K562 (cell line): Measurements from ENCODE around the gene FIS1. TPM values are rescaled to one million over a fixed set of nuclear protein-coding genes. Genes with fewer than 3 reads are reported as not detected.
A peak's percentile ranks its signal among the peaks of the same experiment; 100 is the strongest.

Experiments
- ATAC-seq: fragments of 200-7000 bp; cut with Tn5 transposase; 3 replicates; pipeline ENCODE4 v1.9.1; 2020; ENCODE audit warnings: moderate library complexity
- BruUV-seq: library from RNA; stranded (reverse); fragments of 400-500 nt; replicated peaks from 2 replicates; lab custom pipeline; 2021; lab: Mats Ljungman, UMichigan
- CTCF ChIA-PET: fragments of 300-600 bp; formaldehyde crosslinking; extraction: SDS; loops from one replicate; lab custom pipeline; 2021; ENCODE audit warnings: low intra/inter-chr PET ratio; lab: Yijun Ruan, JAX
- POLR2A ChIA-PET: fragments of 300-600, 350-650 bp; sonication (Branson Sonifier 250); formaldehyde crosslinking; extraction: SDS; loops from one replicate; lab custom pipeline; 2021; ENCODE audit warnings: antibody characterized with exemption, inconsistent platforms; lab: Yijun Ruan, JAX
- DNase-seq, 4 experiments: peaks; one replicate each; pipeline versions ENCODE4 v3.0.0 to v3.0.0-alpha.2; 2011 to 2018; ENCODE audit warnings: low spot score in 3 of 4, mixed read lengths in 3 of 4; ENCODE audit errors: extremely low read depth in 1 of 4
- FAIRE-seq: peaks from 2 replicates; lab custom pipeline; 2011; peaks lifted over from hg19 to GRCh38; lab: Jason Lieb, UNC
- H2AFZ ChIP-seq: 2 replicates; pipeline ENCODE4 v1.6.0; 2011; ENCODE audit warnings: low read depth, low read length, control low read depth, inconsistent platforms
- H3K27ac ChIP-seq: fragments of 200-600 bp; 3 replicates; pipeline ENCODE4 v1.8.0; 2011; ENCODE audit warnings: low read depth, mild to moderate bottlenecking, control low read depth, inconsistent platforms, low read length, moderate library complexity, mixed read lengths; ENCODE audit errors: extremely low read depth
- H3K27me3 ChIP-seq, 2 experiments: fragments of 300-600 bp in 1 of 2; 2 replicates in 1 of 2; 3 replicates in 1 of 2; pipeline versions ENCODE4 v1.6.0 to v1.8.0; 2011; ENCODE audit warnings: inconsistent platforms in 2 of 2, low read length in 2 of 2, mild to moderate bottlenecking in 1 of 2, mixed read lengths in 1 of 2, moderate library complexity in 1 of 2; ENCODE audit not compliant: control insufficient read depth in 2 of 2, insufficient read depth in 2 of 2
- H3K36me3 ChIP-seq: fragments of 300-600 bp; 3 replicates; pipeline ENCODE4 v1.8.0; 2011; ENCODE audit warnings: mild to moderate bottlenecking, low read length, inconsistent platforms; ENCODE audit not compliant: control insufficient read depth, insufficient read depth
- H3K4me1 ChIP-seq, 2 experiments: fragments of 200-600 bp in 1 of 2; replicated peaks in 1 of 2; 2 replicates in 1 of 2; 3 replicates in 1 of 2; pipeline versions ENCODE4 v1.5.1 to v1.8.0; 2011; ENCODE audit warnings: inconsistent platforms in 2 of 2, low read length in 2 of 2, mild to moderate bottlenecking in 1 of 2, mixed read lengths in 1 of 2, moderate library complexity in 1 of 2; ENCODE audit not compliant: control insufficient read depth in 2 of 2, insufficient read depth in 2 of 2
- H3K4me2 ChIP-seq: 2 replicates; pipeline ENCODE4 v1.6.1; 2011; ENCODE audit warnings: low read length, control low read depth, inconsistent platforms, mixed read lengths; ENCODE audit not compliant: insufficient read depth
- H3K4me3 ChIP-seq: fragments of 200-600 bp; sonication (generic), shearing (Covaris generic); 2 replicates; pipeline ENCODE4 v1.5.1; 2016; ENCODE audit warnings: control low read depth, inconsistent platforms
- H3K79me2 ChIP-seq: fragments of 200-600 bp; 3 replicates; pipeline ENCODE4 v1.8.0; 2011; ENCODE audit warnings: low read length, inconsistent platforms; ENCODE audit not compliant: control insufficient read depth, insufficient read depth
- H3K9ac ChIP-seq, 2 experiments: 2 replicates each; pipeline versions ENCODE4 v1.6.0 to v1.6.1; 2011; ENCODE audit warnings: low read depth in 2 of 2, low read length in 2 of 2, control low read depth in 1 of 2, inconsistent platforms in 1 of 2, mild to moderate bottlenecking in 1 of 2, mixed read lengths in 1 of 2; ENCODE audit not compliant: insufficient read depth in 1 of 2
- H3K9me1 ChIP-seq: one replicate; pipeline ENCODE4 v1.6.0; 2011; ENCODE audit warnings: inconsistent platforms, mild to moderate bottlenecking, low read length, moderate library complexity; ENCODE audit not compliant: control insufficient read depth, insufficient read depth
- H3K9me3 ChIP-seq: replicated peaks from 2 replicates; pipeline ENCODE4 v1.5.1; 2011; ENCODE audit warnings: low read depth, low read length, inconsistent platforms; ENCODE audit not compliant: control insufficient read depth, insufficient read depth
- H4K20me1 ChIP-seq: replicated peaks from 2 replicates; pipeline ENCODE4 v1.6.1; 2011; ENCODE audit warnings: low read length, inconsistent platforms, mixed read lengths; ENCODE audit not compliant: control insufficient read depth, insufficient read depth
- GATAD2B ChIP-seq: fragments of 450-650 bp; IDR thresholded peaks from 2 replicates; pipeline ENCODE4 v1.6.1; 2017; ENCODE audit warnings: mild to moderate bottlenecking, borderline replicate concordance
- GTF2A2 ChIP-seq: IDR thresholded peaks from 2 replicates; pipeline ENCODE4 v1.6.1; 2016; ENCODE audit warnings: mild to moderate bottlenecking, missing genetic modification characterization, missing compliant biosample characterization
- MAFF ChIP-seq: IDR thresholded peaks from 2 replicates; pipeline ENCODE4 v1.6.1; 2012; ENCODE audit warnings: low read length, improper control_type of control experiment
- MYC ChIP-seq, 2 experiments: fragments of 250-450 bp in 1 of 2; sonication (Bioruptor Pico) in 1 of 2; IDR thresholded peaks; 2 replicates each; pipeline versions ENCODE4 v1.5.1 to v1.6.1; 2012 to 2021; ENCODE audit warnings: low read depth in 2 of 2, borderline replicate concordance in 1 of 2, improper control_type of control experiment in 1 of 2, low read length in 1 of 2, mild to moderate bottlenecking in 1 of 2, moderate library complexity in 1 of 2
- NFRKB ChIP-seq: fragments of 450-650 bp; IDR thresholded peaks from 2 replicates; pipeline ENCODE4 v1.6.1; 2016; ENCODE audit warnings: low read depth
- PTRF ChIP-seq: fragments of 450-650 bp; IDR thresholded peaks from 2 replicates; pipeline ENCODE4 v1.6.1; 2016; ENCODE audit warnings: mild to moderate bottlenecking, missing genetic modification characterization, missing compliant biosample characterization
- SMAD1 ChIP-seq: fragments of 150-350 bp; IDR thresholded peaks from 2 replicates; pipeline ENCODE4 v1.6.1; 2014; ENCODE audit warnings: low read length, low read depth; ENCODE audit not compliant: partially characterized antibody
- TEAD1 ChIP-seq, 2 experiments: fragments of 450-650 bp in 1 of 2; sonication (generic) in 1 of 2; formaldehyde crosslinking; IDR thresholded peaks; 2 replicates each; pipeline versions ENCODE4 v1.4.0 to v1.8.0; 2020 to 2022; ENCODE audit warnings: mild to moderate bottlenecking in 2 of 2, missing genetic modification reagents in 1 of 2
- ZNF253 ChIP-seq: fragments of 250-450 bp; sonication (Bioruptor Pico); conservative IDR thresholded peaks from 2 replicates; pipeline ENCODE4 v1.6.1; 2021; ENCODE audit warnings: mild to moderate bottlenecking
- ZNF354B ChIP-seq: fragments of 250-450 bp; sonication (Bioruptor Pico); IDR thresholded peaks from 2 replicates; pipeline ENCODE4 v1.4.0; 2020
- WGBS: fragments of 100-300 bp; shearing (Covaris generic); methylation state at CpG from one replicate; pipeline ENCODE4 v1.1.6; 2016; ENCODE audit warnings: low coverage, mixed read lengths; ENCODE audit not compliant: insufficient coverage; ENCODE audit errors: missing lambda C conversion rate; 5-methylcytosine and 5-hydroxymethylcytosine counted together
- in situ Hi-C: fragments of 300-500 bp; cut with MboI; formaldehyde crosslinking; loops from 4 replicates; pipeline ENCODE4 v1.15.0; 2018; ENCODE audit warnings: inconsistent platforms, mixed read lengths
- intact Hi-C: fragments of 100-400 bp; cut with micrococcal nuclease; formaldehyde crosslinking; loops from 2 replicates; pipeline ENCODE4 v1.14.2; 2022
- polyA plus RNA-seq, 8 experiments: library from polyadenylated mRNA; depleted of rRNA in 4 of 8; stranded (reverse) in 5 of 8; unstranded in 3 of 8; fragments of >200 nt; fragmentation: Nextera tagmentation in 2 of 8; fragmentation: Illumina TruSeq in 1 of 8; extraction: Ambion mirVana in 2 of 8; extraction: Trizol in 1 of 8; gene quantifications; 2 replicates each; pipeline versions ENCODE4 v1.2.1 to v1.2.3, GENCODE V29; 2011 to 2014; ENCODE audit warnings: inconsistent platforms in 1 of 8, missing spikeins in 1 of 8
- total RNA-seq, 7 experiments: library from RNA; depleted of rRNA in 6 of 7; stranded (reverse); fragments of >200 nt in 6 of 7; fragmentation: Illumina TruSeq in 2 of 7; extraction: Trizol in 2 of 7; gene quantifications; 2 replicates each; pipeline versions ENCODE4 v1.2.1 to v1.2.3, GENCODE V29; 2011 to 2021; ENCODE audit warnings: low replicate concordance in 1 of 7
- TF ChIP-seq, protein P1 (sequence below): fragments of 450-650 bp; IDR thresholded peaks from one replicate; pipeline ENCODE4 v1.6.1; 2018; ENCODE audit warnings: mild to moderate bottlenecking, moderate library complexity; ENCODE audit not compliant: partially characterized antibody
- TF ChIP-seq, protein P2 (sequence below): fragments of 250-450 bp; sonication (Bioruptor Pico); IDR thresholded peaks from 2 replicates; pipeline ENCODE4 v1.6.1; 2021; ENCODE audit warnings: mild to moderate bottlenecking
- TF ChIP-seq, protein P3 (sequence below): IDR thresholded peaks from 2 replicates; pipeline ENCODE4 v1.6.1; 2011; ENCODE audit warnings: borderline replicate concordance, low read depth, mild to moderate bottlenecking, moderate library complexity, low read length; ENCODE audit not compliant: insufficient read depth, poor library complexity, severe bottlenecking
- TF ChIP-seq, protein P4 (sequence below): fragments of 450-650 bp; IDR thresholded peaks from 2 replicates; pipeline ENCODE4 v1.6.1; 2017; ENCODE audit warnings: antibody characterized with exemption
- TF ChIP-seq, protein P5 (sequence below): fragments of 450-650 bp; IDR thresholded peaks from 2 replicates; pipeline ENCODE4 v1.6.1; 2016

The FIS1 gene
- total and polyA plus RNA-seq, 9 of the 15 experiments (the other 6 are each of a cell fraction or from before 2014, with no cell fraction given) = 86.0 to 257 (median 144) TPM

DNA sequence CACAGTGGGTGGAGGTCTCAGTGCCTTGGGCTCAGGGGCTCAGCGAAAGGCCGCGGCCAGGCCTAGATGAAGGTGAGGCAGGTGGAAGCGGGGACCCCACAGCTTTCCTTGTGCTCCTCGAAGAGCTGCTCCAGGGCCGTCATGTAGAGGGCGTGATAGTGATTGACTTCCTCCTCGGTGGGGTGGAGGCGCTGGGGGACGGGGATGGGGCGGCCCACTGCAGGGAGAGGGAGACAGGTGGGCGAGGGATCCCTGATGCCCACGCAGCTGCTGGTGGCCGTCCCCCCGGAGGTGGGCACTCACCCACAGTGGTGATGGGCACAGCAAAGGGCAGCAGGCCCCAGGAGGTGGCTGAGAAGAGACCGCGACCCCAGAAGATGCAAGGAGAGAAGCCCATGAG, 49.0 kb downstream of the FIS1 start:
- Histone ChIP-seq H3K36me3 (no peaks in the 10 kb centered on the region), H3K27ac (no peak overlapping the region), H3K9me3 (no peaks in the 10 kb centered on the region), H3K4me3 (no peak overlapping the region), H2AFZ (no peak overlapping the region), H3K9ac (peak overlapping the region in 1 of 2 experiments; percentile 65; a peak in 1 of 4 replicates), H3K9me1 (no peaks in the 10 kb centered on the region), H3K4me2 (no peak overlapping the region), H4K20me1 (no peaks in the 10 kb centered on the region), H3K4me1 (peaks cover 7 to 16% of the 10 kb centered on the region in 2 experiments), H3K79me2 (no peaks in the 10 kb centered on the region), H3K27me3 (peaks cover 0 to 10% of the 10 kb centered on the region in 2 experiments; a peak in 2 of 5 replicates)
- in situ Hi-C loops = no loop called here
- 42% methylated on average over 13 of the region's 17 CpGs for WGBS
- DNase-seq (no peak), ATAC-seq (peak; percentile 36; the same call in 2 of the 3 replicates), FAIRE-seq (no peak)
- POLR2A ChIA-PET = interaction anchor here (0.6 kb wide), 1 partner anchor 361 kb away, joined by 3 read pairs; no protein-coding TSS in a partner anchor
- no TSS peak for BruUV-seq
- intact Hi-C loops = no loop called here
- CTCF ChIA-PET = interaction anchor here (0.6 to 0.7 kb wide), 2 partner anchors 23 to 294 kb away, joined by 4 to 5 read pairs; no protein-coding TSS in a partner anchor
- TF ChIP-seq MAFF (no peak), SMAD1 (no peak), GATAD2B (no peak), PTRF (tag) (no peak), GTF2A2 (no peak), NFRKB (no peak), TEAD1 (CRISPR knock-in tag; IDR thresholded peaks at IDR 0.05) (no peak), MYC (IDR thresholded peaks at IDR 0.05; ENCODE audit: low read depth, low read length) (no peak), MYC (CRISPR knock-in tag; IDR thresholded peaks at IDR 0.05; ENCODE audit: borderline replicate concordance, low read depth) (no peak), ZNF253 (CRISPR knock-in tag) (no peak), ZNF354B (CRISPR knock-in tag) (no peak)
- TF ChIP-seq, protein P1, sequence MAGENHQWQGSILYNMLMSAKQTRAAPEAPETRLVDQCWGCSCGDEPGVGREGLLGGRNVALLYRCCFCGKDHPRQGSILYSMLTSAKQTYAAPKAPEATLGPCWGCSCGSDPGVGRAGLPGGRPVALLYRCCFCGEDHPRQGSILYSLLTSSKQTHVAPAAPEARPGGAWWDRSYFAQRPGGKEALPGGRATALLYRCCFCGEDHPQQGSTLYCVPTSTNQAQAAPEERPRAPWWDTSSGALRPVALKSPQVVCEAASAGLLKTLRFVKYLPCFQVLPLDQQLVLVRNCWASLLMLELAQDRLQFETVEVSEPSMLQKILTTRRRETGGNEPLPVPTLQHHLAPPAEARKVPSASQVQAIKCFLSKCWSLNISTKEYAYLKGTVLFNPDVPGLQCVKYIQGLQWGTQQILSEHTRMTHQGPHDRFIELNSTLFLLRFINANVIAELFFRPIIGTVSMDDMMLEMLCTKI = no peak
- TF ChIP-seq, protein P2, sequence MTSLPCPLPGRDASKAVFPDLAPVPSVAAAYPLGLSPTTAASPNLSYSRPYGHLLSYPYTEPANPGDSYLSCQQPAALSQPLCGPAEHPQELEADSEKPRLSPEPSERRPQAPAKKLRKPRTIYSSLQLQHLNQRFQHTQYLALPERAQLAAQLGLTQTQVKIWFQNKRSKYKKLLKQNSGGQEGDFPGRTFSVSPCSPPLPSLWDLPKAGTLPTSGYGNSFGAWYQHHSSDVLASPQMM (CRISPR knock-in tag) = no peak
- TF ChIP-seq, protein P3, sequence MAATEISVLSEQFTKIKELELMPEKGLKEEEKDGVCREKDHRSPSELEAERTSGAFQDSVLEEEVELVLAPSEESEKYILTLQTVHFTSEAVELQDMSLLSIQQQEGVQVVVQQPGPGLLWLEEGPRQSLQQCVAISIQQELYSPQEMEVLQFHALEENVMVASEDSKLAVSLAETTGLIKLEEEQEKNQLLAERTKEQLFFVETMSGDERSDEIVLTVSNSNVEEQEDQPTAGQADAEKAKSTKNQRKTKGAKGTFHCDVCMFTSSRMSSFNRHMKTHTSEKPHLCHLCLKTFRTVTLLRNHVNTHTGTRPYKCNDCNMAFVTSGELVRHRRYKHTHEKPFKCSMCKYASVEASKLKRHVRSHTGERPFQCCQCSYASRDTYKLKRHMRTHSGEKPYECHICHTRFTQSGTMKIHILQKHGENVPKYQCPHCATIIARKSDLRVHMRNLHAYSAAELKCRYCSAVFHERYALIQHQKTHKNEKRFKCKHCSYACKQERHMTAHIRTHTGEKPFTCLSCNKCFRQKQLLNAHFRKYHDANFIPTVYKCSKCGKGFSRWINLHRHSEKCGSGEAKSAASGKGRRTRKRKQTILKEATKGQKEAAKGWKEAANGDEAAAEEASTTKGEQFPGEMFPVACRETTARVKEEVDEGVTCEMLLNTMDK = peak; percentile 59
- TF ChIP-seq, protein P4, sequence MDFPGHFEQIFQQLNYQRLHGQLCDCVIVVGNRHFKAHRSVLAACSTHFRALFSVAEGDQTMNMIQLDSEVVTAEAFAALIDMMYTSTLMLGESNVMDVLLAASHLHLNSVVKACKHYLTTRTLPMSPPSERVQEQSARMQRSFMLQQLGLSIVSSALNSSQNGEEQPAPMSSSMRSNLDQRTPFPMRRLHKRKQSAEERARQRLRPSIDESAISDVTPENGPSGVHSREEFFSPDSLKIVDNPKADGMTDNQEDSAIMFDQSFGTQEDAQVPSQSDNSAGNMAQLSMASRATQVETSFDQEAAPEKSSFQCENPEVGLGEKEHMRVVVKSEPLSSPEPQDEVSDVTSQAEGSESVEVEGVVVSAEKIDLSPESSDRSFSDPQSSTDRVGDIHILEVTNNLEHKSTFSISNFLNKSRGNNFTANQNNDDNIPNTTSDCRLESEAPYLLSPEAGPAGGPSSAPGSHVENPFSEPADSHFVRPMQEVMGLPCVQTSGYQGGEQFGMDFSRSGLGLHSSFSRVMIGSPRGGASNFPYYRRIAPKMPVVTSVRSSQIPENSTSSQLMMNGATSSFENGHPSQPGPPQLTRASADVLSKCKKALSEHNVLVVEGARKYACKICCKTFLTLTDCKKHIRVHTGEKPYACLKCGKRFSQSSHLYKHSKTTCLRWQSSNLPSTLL = no peak
- TF ChIP-seq, protein P5, sequence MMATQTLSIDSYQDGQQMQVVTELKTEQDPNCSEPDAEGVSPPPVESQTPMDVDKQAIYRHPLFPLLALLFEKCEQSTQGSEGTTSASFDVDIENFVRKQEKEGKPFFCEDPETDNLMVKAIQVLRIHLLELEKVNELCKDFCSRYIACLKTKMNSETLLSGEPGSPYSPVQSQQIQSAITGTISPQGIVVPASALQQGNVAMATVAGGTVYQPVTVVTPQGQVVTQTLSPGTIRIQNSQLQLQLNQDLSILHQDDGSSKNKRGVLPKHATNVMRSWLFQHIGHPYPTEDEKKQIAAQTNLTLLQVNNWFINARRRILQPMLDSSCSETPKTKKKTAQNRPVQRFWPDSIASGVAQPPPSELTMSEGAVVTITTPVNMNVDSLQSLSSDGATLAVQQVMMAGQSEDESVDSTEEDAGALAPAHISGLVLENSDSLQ = 0 out of 2 replicates have a peak, but pooled peaks have one; percentile 23
